ENCODE results near the gene ANK2.

ANK2 gene

GRCh38 chr4:113336556-113336955 lies 287.1 kb downstream of the ANK2 start:
- DNase-seq (ENCODE audit: low read depth in 2 of 2), result no peak

DNA sequence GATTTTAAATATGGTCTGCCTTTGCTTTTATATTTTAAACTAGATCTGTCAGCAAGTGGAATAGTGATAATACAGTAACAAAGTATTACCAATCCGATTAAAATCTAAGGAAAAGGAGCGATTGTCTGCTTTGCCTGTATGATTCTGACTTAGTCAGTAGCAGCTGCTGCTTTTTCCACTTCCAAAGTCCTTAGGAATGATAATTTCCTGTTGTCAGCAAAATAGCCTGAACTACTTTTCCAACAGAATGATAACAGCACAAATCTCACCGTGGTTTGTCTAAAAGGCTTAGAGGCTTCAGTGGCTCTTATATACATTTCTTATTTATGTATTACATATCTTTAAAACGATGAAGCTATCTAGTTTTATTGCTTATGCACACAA lies 290.0 kb downstream of the ANK2 start:
- no peak for DNase-seq (ENCODE audit: low read depth in 2 of 2)

- no peak for DNase-seq (ENCODE audit: low read depth in 2 of 2)
These were observed 294.6 kb downstream of the ANK2 start for GRCh38 chr4:113344100-113344499.

- no peak for DNase-seq (ENCODE audit: low read depth in 2 of 2)
These were observed 297.8 kb downstream of the ANK2 start for GRCh38 chr4:113347245-113347644.

DNA sequence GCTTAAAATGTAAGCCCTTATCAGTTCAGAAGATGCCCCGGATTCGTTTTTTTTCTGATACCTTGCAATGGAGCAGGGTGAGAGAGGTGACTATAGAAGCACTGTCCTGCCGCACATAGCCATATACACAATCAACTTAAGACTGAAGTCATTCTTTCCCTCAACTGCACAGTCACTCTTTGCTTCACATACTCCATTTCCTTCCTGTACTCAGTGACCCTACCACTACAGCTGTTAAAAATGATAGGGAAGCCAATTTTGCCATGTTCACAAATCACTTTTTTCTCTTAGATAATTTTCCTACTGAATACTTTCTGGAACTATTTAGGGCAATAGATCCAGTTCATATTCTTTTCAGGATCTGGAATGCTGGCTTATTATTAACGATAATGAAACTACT lies 300.0 kb downstream of the ANK2 start:
- DNase-seq (ENCODE audit: low read depth in 2 of 2), result no peak

GRCh38 chr4:113350576-113350975 lies 301.1 kb downstream of the ANK2 start:
- no peak for DNase-seq (ENCODE audit: low read depth in 2 of 2)

GRCh38 chr4:113355550-113356371 lies 306.3 kb downstream of the ANK2 start:
- peak; percentile 49 to 65 for DNase-seq (ENCODE audit: low read depth in 2 of 2)

DNA sequence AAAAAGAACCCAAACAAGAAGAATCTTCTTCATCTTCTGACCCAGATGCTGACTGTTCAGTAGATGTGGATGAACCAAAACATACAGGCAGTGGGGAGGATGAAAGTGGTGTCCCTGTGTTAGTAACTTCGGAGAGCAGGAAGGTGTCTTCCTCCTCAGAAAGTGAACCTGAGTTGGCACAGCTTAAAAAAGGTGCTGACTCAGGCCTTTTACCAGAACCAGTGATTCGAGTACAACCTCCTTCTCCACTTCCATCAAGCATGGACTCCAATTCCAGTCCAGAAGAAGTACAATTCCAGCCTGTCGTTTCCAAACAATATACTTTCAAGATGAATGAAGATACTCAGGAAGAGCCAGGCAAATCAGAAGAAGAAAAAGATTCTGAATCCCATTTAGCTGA lies 307.0 kb downstream of the ANK2 start:
- no peak for DNase-seq (ENCODE audit: low read depth in 2 of 2)

- DNase-seq (ENCODE audit: low read depth in 2 of 2), result no peak
These were observed 309.3 kb downstream of the ANK2 start for GRCh38 chr4:113358784-113359183.

DNA sequence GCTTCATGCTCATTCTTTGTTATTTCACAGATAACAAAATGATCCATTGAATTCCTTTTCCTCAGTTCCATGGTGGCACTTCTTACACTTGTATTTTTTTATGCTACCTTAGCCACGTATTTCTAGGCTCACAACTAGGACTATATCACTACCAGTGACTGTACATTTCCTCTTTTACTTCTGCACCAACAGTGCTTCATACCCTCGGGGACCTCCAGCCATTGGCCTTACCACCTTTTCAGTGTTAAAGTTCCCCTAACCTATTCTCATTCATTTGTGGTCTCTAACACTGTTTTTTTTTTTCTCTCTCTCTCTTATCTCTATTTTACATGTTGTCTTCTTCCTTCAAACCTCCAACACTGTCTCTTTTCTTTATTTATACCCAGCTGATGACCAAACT lies 315.9 kb downstream of the ANK2 start:
- DNase-seq (ENCODE audit: low read depth in 2 of 2), result no peak

- no peak for DNase-seq (ENCODE audit: low read depth in 2 of 2)
These were observed 318.6 kb downstream of the ANK2 start for GRCh38 chr4:113368056-113368455.

GRCh38 chr4:113371111-113371510 lies 321.7 kb downstream of the ANK2 start:
- DNase-seq (ENCODE audit: low read depth in 2 of 2), result no peak

DNA sequence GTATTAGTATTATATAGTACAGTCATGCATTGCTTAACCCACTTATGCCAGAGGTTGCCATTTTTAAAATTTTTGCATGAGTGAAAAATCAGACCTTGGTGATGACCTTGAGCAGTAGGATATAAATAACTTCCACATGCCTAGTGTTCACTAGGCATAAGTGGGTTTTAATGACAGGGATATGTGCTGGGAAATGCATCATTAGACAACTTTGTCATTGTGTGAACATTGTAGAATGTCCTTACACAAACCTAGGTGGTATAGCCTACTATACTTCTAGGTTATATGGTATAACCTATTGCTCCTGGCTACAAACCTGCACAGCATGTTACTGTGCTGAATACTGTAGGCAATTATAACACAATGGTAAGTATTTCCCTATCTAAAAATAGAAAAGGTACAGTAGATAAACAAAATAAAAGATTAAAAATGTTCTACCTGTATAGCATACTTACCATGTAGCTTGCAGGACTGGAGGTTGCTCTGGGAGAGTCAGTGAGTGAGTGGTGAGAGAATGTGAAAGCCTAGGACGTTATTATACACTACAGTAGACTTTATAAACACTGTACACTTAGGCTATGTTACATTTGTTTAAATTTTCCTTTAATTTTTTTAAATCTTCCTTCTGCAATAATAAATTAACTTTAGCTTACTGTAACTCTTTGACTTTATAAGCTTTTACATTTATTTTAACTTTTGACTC lies 326.7 kb downstream of the ANK2 start:
- DNase-seq (ENCODE audit: low read depth in 2 of 2), result no peak

DNA sequence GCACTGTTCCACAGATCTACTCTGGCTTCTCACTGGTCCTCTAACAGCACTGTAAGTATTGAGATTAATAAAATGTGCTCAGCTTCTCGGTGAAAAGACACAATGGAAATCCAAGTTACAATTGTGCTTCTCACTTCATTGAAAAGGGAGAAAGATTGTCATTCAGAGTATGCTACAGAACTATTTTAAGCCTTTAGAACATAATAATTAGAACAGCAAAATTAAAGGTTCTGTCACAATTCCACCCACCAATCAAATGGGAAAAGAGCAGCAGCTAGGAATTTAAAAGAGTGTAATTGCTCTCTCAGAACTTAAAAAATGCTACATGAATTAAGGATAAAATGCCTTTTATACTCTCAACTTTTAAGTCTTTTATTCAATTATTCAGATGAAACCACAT lies 329.4 kb downstream of the ANK2 start:
- no peak for DNase-seq (ENCODE audit: low read depth in 2 of 2)

DNA sequence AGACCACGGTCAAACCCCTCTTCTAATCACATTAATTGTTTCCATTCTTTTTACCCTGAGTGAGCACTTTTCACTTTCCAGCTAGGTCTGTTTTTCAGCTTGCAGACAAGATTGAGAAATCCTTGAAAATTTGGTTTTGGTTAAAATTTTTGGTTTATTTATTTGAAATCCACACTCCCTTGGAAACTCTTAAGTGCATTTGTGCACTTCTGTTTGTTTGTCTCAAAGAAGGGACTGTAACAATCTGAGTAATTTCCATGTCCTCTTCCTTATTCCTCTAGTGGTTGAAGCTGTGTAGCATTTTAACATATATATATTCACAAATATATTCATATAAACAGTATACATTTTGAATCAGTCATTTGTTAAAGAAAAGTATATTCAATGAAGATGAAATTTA lies 333.3 kb downstream of the ANK2 start:
- no peak for DNase-seq (ENCODE audit: low read depth in 2 of 2)

GRCh38 chr4:113383111-113383785 lies 333.8 kb downstream of the ANK2 start:
- DNase-seq (ENCODE audit: low read depth in 2 of 2), result no peak

DNA sequence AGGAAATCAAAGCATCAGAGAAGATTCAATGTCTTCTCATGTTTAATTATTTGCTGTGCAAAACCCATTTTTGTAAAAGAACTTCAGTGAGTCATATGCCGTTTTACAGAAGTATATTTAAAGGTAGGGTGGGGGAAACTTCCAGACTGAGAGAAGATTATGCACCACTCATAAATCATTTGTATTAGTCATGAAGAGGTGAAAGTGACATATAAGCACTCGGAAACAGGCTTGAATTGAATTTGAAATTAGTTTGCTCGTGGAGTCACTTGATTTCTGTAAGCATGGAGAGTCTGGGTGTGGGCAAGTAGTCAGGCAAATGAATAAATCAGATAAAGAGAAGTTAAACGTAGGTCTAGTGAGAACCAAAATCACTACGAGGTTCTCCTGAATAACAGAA lies 335.1 kb downstream of the ANK2 start:
- DNase-seq (ENCODE audit: low read depth in 2 of 2), result no peak

DNA sequence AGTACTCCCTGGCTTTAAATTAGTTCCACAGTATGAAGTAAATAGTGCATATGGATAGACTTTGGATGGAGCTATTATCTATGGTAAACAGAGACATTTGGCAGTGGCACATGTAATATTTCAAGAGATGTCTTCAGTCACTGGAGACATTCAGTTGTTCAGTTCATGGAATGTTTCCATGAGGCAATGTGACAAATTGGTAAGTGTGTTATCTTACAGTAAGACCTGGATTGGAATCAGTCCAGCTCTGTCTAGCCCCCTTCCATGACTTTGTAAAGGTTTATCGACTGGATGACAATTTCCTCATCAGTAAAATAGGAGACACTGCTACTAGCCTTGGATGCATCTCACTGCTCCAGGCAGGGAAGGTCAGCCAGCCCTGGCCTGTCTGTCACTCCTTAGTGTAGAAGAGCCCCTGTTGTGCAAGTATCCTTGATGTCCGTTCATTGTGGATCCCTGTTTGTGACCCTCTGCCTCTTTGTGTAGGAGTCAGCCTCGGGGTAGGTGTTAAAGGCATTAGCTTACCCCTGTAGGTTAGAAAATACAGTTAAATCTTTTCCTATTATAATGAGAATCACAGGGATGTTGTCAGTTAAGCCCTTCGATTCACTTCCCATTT lies 335.9 kb downstream of the ANK2 start:
- no peak for DNase-seq (ENCODE audit: low read depth in 2 of 2)

DNA sequence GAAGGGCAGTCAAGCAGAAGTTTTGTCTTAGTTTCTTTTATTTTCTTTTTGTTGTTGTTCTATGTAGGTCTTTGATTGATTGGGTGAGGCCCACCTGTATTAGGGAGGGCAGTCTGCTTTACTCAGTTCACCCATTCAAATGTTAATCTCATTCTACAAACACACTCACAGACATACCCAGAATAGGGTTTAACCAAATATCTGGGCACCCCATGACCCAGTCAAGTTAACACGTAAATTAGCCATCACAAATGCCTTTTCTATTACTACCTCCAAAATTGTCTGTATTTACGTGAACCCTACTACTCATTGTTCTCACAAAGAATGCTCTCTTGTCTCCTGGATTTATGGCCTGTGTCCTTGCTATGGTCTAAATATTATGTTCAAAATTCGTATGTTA lies 339.7 kb downstream of the ANK2 start:
- no peak for DNase-seq (ENCODE audit: low read depth in 2 of 2)

DNA sequence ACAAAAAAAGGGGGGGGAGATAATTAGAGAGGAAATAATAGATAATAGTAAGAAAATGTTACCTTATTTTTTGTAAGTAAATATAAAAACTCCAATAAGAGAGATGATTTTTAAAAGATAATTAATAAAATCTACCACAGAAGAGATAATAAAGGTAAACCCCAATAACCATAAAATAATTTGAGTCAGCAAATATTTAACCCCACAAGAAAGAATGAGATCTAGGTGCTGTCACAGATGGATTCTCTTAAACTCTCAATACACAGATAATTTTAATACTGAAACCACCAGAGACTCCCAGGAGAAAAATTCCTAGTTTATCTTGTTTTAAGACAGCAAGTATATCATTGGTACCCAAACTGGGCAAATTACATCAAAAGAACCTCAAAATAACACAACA lies 341.4 kb downstream of the ANK2 start:
- no peak for DNase-seq (ENCODE audit: low read depth in 2 of 2)

GRCh38 chr4:113394108-113394729 lies 344.8 kb downstream of the ANK2 start:
- no peak for DNase-seq (ENCODE audit: low read depth in 2 of 2)

Data from activated CD8-positive, alpha-beta memory T cell treated with anti-CD3 and anti-CD28 coated beads for 4 hours (primary cell).